Retinal pigment epithelial cell (primary cell): ENCODE data around the gene ANKRD2.
"Not testable (repeated sequence)": the region's sequence is repeated elsewhere in the genome, so short reads cannot be mapped to it uniquely, and the experiment has no call there.

ENCODE experiments used
- DNase-seq: peaks from one replicate; pipeline ENCODE4 v3.0.0-alpha.2; 2010; ENCODE audit warnings: low read depth
- H3K4me3 ChIP-seq: 2 replicates; pipeline ENCODE4 v1.5.1; 2011; ENCODE audit warnings: mild to moderate bottlenecking, low read length, control low read depth, moderate library complexity
- CTCF ChIP-seq: conservative IDR thresholded peaks from 2 replicates; pipeline ENCODE4 v1.5.1; 2011; ENCODE audit warnings: low read depth, low read length, control low read depth, inconsistent platforms

Gene ANKRD2

GRCh38 chr10:97547962-97548361, 24.6 kb upstream of the ANKRD2 start:
- DNase-seq, result no peak
- no peak overlapping the region for H3K4me3 ChIP-seq
- no peak for TF ChIP-seq CTCF

- no peak overlapping the region for H3K4me3 ChIP-seq
- TF ChIP-seq CTCF, result no peak
- no peak for DNase-seq
Observed at GRCh38 chr10:97548828-97549455, 23.6 kb upstream of the ANKRD2 start.

- no peak overlapping the region for H3K4me3 ChIP-seq
- DNase-seq, result no peak
- TF ChIP-seq CTCF, result no peak
Observed at GRCh38 chr10:97549587-97550322, 22.8 kb upstream of the ANKRD2 start.

- TF ChIP-seq CTCF, result no peak
- no peak for DNase-seq
- H3K4me3 ChIP-seq, result no peak overlapping the region
Observed at GRCh38 chr10:97550336-97551149, 22.0 kb upstream of the ANKRD2 start.

GRCh38 chr10:97551271-97551670, 21.3 kb upstream of the ANKRD2 start:
- no peak overlapping the region for H3K4me3 ChIP-seq
- no peak for TF ChIP-seq CTCF
- DNase-seq, result no peak

- DNase-seq, result no peak
- no peak overlapping the region for H3K4me3 ChIP-seq
- peak; percentile 95 for TF ChIP-seq CTCF
Observed at GRCh38 chr10:97553575-97554031, 19.0 kb upstream of the ANKRD2 start.

GRCh38 chr10:97554336-97554735, 18.2 kb upstream of the ANKRD2 start:
- H3K4me3 ChIP-seq, DNase-seq: not testable (repeated sequence)

- not testable (repeated sequence) for H3K4me3 ChIP-seq
Observed at GRCh38 chr10:97555541-97555940, 17.0 kb upstream of the ANKRD2 start.

GRCh38 chr10:97560731-97561381, 11.7 kb upstream of the ANKRD2 start:
- H3K4me3 ChIP-seq, DNase-seq: not testable (repeated sequence)

More at GRCh38 chr10:97555541-97555940, 17.0 kb upstream of the ANKRD2 start:
- DNase-seq, result not testable (repeated sequence)

- DNase-seq, H3K4me3 ChIP-seq: not testable (repeated sequence)
Observed at GRCh38 chr10:97561386-97562077, 11.0 kb upstream of the ANKRD2 start.
